Measurements from ENCODE around the gene RPS6KA6. TPM values are rescaled to one million over a fixed set of nuclear protein-coding genes. Genes with fewer than 3 reads are reported as not detected.
A peak's percentile ranks its signal among the peaks of the same experiment; 100 is the strongest.

Gene RPS6KA6
- total RNA-seq, 2 donors from 2014 or later = 17.9 to 18.3 TPM

DNA sequence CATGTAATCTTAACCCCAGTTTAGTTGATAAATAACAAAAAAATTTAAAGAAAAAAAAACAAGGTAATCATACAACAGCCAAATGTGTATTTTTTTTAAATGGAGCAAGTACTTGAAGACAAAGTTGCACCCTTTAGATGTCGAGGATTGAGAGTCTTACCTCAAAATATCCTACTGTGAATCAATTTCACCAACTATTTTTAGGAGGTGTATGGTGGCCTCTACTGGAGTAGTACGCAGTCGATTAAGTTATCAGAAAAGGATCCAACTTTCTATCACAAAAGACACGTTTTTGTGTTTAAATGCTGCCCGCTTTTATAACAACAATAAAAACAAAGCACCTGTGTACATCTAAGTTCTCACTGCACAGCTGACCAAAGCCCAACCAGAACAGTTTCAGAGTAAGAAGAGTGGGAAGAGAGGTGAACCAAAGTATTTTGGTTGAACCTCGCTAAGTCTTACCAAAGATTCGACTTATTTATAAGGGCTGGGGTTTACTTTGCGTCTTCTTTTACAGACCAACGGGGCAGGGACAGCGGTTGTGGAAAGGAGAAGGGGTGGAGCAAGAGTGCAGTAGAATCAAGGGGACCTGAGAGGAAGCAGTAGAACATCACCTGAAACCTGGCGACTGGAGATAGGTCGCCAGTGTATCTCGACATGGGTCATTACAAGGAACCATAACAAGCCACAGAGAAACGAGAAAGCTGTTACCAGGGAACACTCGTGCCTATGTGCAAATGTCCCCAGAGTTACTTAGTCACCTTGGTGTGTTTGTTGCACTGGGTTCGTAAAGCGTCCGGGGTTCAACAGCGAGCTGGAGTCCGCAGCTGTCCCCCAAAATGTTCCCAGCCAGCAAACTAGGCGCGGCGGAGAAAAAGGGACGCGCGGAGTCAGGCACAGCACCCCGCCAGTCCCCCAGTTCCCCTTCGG lies 1.1 kb downstream of the RPS6KA6 start:
- Mint-ChIP-seq H3K36me3 (ENCODE audit: low read depth) (no peaks in the 10 kb centered on the region), H3K4me1 (peaks cover 22% of the 10 kb centered on the region), H3K9me3 (peaks cover 48% of the 10 kb centered on the region), H3K4me3 (peak overlapping the region; percentile 85), H3K27me3 (ENCODE audit: insufficient read depth) (no peaks in the 10 kb centered on the region), H3K27ac (peak overlapping the region; percentile 82)
- Histone ChIP-seq H3K27ac (ENCODE audit: low read depth, low read length) (no peak overlapping the region), H3K9me3 (ENCODE audit: control insufficient read depth, low read length) (no peaks in the 10 kb centered on the region), H3K9ac (ENCODE audit: extremely low read depth, low read length, poor library complexity, severe bottlenecking) (peak overlapping the region; percentile 60), H3K27me3 (ENCODE audit: control insufficient read depth, insufficient read depth, low read length, poor library complexity, severe bottlenecking) (no peaks in the 10 kb centered on the region), H3K4me1 (ENCODE audit: control insufficient read depth, insufficient read depth, low read length) (peaks cover 5% of the 10 kb centered on the region), H3K36me3 (ENCODE audit: control insufficient read depth, insufficient read depth, low read length) (no peaks in the 10 kb centered on the region), H3K4me3 (ENCODE audit: low read length) (peak overlapping the region; percentile 91)
- WGBS, 2 experiments (ENCODE audit: insufficient coverage in 1 of 2, insufficient read length in 1 of 2) = 3 to 4% methylated on average over 4 to 27 of the region's 28 CpGs
- DNase-seq = peak; percentile 67
- TF ChIP-seq, protein P1, sequence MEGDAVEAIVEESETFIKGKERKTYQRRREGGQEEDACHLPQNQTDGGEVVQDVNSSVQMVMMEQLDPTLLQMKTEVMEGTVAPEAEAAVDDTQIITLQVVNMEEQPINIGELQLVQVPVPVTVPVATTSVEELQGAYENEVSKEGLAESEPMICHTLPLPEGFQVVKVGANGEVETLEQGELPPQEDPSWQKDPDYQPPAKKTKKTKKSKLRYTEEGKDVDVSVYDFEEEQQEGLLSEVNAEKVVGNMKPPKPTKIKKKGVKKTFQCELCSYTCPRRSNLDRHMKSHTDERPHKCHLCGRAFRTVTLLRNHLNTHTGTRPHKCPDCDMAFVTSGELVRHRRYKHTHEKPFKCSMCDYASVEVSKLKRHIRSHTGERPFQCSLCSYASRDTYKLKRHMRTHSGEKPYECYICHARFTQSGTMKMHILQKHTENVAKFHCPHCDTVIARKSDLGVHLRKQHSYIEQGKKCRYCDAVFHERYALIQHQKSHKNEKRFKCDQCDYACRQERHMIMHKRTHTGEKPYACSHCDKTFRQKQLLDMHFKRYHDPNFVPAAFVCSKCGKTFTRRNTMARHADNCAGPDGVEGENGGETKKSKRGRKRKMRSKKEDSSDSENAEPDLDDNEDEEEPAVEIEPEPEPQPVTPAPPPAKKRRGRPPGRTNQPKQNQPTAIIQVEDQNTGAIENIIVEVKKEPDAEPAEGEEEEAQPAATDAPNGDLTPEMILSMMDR (conservative IDR thresholded peaks at IDR 0.05) = no peak

DNA sequence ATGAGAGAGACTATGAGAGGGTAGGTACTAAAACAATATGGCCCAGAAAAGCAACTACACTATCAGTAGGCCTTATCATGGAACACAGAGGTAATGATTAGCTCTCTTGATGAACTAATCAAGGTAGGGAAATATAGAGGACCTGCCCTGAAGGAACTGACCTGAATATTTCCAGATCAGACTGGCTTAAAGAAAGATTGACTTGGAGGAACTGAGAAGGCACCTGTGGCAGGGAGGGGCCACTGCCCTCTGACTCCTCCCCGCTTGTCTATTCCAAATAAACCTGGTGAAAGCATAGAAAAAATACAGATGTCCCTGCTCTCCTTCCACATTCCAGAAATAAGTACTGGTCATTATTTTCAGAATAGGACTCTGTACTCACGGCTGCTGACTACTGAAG lies 5.5 kb downstream of the RPS6KA6 start:
- Mint-ChIP-seq H3K27ac (no peak overlapping the region), H3K27me3 (ENCODE audit: insufficient read depth) (no peaks in the 10 kb centered on the region), H3K36me3 (ENCODE audit: low read depth) (no peaks in the 10 kb centered on the region), H3K9me3 (peaks cover 36% of the 10 kb centered on the region), H3K4me1 (peaks cover 24% of the 10 kb centered on the region), H3K4me3 (no peak overlapping the region)
- WGBS, 2 experiments (ENCODE audit: insufficient coverage in 1 of 2, insufficient read length in 1 of 2) = 85% methylated on average over 2 of the region's 2 CpGs; no CpG with 5 or more reads in 1 of the 2 experiments
- Histone ChIP-seq H3K9me3 (ENCODE audit: control insufficient read depth, low read length) (no peaks in the 10 kb centered on the region), H3K9ac (ENCODE audit: extremely low read depth, low read length, poor library complexity, severe bottlenecking) (no peak overlapping the region), H3K36me3 (ENCODE audit: control insufficient read depth, insufficient read depth, low read length) (no peaks in the 10 kb centered on the region), H3K4me3 (ENCODE audit: low read length) (no peak overlapping the region), H3K4me1 (ENCODE audit: control insufficient read depth, insufficient read depth, low read length) (peaks cover 5% of the 10 kb centered on the region), H3K27ac (ENCODE audit: low read depth, low read length) (no peak overlapping the region), H3K27me3 (ENCODE audit: control insufficient read depth, insufficient read depth, low read length, poor library complexity, severe bottlenecking) (no peaks in the 10 kb centered on the region)
- no peak for DNase-seq
- TF ChIP-seq, protein P1 (conservative IDR thresholded peaks at IDR 0.05) = no peak

DNA sequence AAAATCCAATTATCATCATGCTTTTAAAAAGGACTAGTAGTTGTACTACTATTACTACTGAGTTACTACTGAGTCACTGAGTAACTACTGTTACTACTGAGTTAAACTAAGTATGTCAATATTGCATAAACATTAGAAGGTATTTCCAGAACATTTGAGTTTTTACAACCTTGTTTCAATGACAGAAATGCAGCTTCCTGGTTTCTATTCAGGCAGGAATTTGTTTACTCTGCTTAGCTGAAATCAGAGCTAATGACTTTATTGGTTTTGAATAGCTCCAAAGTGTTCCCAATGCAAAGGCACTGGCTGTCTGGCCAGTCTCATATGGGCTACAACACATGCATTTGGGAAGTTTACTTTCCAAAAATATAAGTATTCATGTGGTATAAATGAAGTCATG lies 12.0 kb downstream of the RPS6KA6 start:
- no peak for DNase-seq
- Histone ChIP-seq H3K4me3 (ENCODE audit: low read length) (no peak overlapping the region), H3K27me3 (ENCODE audit: control insufficient read depth, insufficient read depth, low read length, poor library complexity, severe bottlenecking) (no peaks in the 10 kb centered on the region), H3K27ac (ENCODE audit: low read depth, low read length) (no peak overlapping the region), H3K9ac (ENCODE audit: extremely low read depth, low read length, poor library complexity, severe bottlenecking) (no peak overlapping the region), H3K36me3 (ENCODE audit: control insufficient read depth, insufficient read depth, low read length) (no peaks in the 10 kb centered on the region), H3K4me1 (ENCODE audit: control insufficient read depth, insufficient read depth, low read length) (no peaks in the 10 kb centered on the region), H3K9me3 (ENCODE audit: control insufficient read depth, low read length) (no peaks in the 10 kb centered on the region)
- Mint-ChIP-seq H3K36me3 (ENCODE audit: low read depth) (no peaks in the 10 kb centered on the region), H3K4me1 (no peaks in the 10 kb centered on the region), H3K27ac (no peak overlapping the region), H3K9me3 (peaks cover 12% of the 10 kb centered on the region), H3K4me3 (no peak overlapping the region), H3K27me3 (ENCODE audit: insufficient read depth) (no peaks in the 10 kb centered on the region)
- TF ChIP-seq, protein P1 (conservative IDR thresholded peaks at IDR 0.05) = no peak

All from endodermal cell (in vitro differentiated cells).